Measurements from ENCODE around the gene ABTB1.

GRCh38 chr3:127723011-127723567 lies 50.3 kb downstream of the ABTB1 start:
- no peak for TF ChIP-seq CTCF (IDR thresholded peaks at IDR 0.05; ENCODE audit: low read depth, low read length)
- no peak for TF ChIP-seq EZH2phosphoT487 (IDR thresholded peaks at IDR 0.05; ENCODE audit: low read depth)

Data from OCI-LY3 (cell line).